Left forelimb (tissue), 1 donor: Measurements from ENCODE around the gene ATOSA.

Experiments used
- DNase-seq: peaks from one replicate; pipeline ENCODE4 v3.0.0-alpha.2; 2018; ENCODE audit warnings: low spot score

Gene ATOSA

DNA sequence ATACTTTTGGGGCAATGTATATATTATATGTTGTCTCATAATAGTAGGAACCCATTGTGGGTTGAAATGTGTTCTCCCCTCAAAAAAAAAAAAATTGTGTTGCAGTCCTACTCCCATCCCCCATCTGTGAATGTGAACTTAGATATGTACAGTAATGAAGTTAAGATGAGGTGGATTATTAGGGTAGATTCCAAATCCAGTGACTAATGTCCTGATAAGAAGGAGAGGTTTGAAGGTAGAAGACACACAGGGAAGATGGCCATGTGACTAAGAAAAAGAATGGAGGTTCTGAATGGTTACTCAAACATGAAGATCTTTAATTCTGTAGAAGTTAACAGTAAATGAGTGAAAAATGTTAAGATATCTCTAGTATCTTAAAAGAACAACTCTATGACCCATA, 3.0 kb upstream of the ATOSA start:
- DNase-seq, result no peak

- no peak for DNase-seq
Observed at GRCh38 chr15:52681441-52681840, 2.3 kb upstream of the ATOSA start.

DNA sequence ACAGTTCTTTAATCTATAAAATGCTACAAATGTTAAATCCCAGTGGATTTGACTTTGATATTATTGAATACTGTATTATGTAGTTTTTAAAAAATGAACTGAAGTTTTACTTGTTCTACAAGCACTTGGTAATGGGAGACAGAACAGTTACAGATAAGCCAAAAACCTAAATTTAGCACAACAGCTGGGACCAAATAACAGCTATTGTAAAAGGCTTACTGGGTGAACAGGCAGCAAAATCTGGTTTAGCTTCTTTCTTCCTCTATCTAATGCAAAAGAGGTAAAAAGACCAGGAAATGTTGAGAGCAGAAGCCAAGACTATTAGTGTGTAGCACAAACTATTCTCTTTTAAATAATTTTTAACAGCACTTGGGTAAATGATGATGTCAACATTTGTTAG, 1.6 kb upstream of the ATOSA start:
- DNase-seq, result no peak

- no peak for DNase-seq
Observed at GRCh38 chr15:52680041-52680391, 828 bp upstream of the ATOSA start.

GRCh38 chr15:52678468-52679231, 538 bp downstream of the ATOSA start:
- DNase-seq, result peak; percentile 84

GRCh38 chr15:52677593-52678467, 1.4 kb downstream of the ATOSA start:
- peak; percentile 73 for DNase-seq

DNA sequence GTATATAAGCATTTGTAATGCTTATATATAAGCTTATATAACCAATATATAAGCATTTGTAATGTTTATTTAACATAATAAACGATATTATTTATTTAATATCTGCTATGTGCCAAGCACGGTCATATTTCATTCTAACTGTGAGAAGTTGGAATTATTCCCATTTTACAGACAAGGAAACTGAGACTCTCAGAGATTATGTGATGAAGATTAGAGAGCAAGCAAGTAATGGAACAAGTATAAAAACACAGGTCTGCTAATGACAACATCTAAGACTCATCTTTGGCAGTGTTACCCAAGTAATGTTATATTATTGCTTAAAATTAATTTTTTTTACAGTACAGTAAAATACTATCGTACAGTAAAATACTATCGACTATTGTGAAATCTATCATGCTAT, 4.4 kb downstream of the ATOSA start:
- no peak for DNase-seq

GRCh38 chr15:52673734-52674133, 5.5 kb downstream of the ATOSA start:
- no peak for DNase-seq

GRCh38 chr15:52673312-52673711, 5.9 kb downstream of the ATOSA start:
- no peak for DNase-seq

- DNase-seq, result no peak
Observed at GRCh38 chr15:52672661-52673060, 6.5 kb downstream of the ATOSA start.

GRCh38 chr15:52670087-52670486, 9.1 kb downstream of the ATOSA start:
- DNase-seq, result no peak

- DNase-seq, result no peak
Observed at GRCh38 chr15:52668133-52668532, 11.1 kb downstream of the ATOSA start.

- DNase-seq, result no peak
Observed at GRCh38 chr15:52667597-52667996, 11.6 kb downstream of the ATOSA start.

- no peak for DNase-seq
Observed at GRCh38 chr15:52663536-52664294, 15.5 kb downstream of the ATOSA start.

DNA sequence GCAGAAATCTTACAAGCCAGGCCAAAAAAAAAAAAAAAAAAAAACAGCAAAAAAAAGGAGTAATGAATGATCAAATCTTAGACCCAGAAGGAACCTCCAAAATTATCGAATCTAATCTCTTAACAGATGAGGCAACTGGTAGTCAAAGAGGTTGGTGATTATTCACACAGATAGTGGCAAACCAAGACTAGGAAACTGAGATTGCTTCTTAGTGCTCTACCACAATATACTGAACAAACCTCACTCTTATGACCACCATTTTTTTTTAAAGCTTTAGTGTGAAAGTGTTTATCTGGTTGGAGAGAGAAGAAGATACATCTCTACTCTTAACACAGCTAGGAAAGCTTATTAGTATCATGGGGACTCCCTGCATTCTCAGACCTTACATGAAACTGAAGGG, 17.3 kb downstream of the ATOSA start:
- no peak for DNase-seq

DNA sequence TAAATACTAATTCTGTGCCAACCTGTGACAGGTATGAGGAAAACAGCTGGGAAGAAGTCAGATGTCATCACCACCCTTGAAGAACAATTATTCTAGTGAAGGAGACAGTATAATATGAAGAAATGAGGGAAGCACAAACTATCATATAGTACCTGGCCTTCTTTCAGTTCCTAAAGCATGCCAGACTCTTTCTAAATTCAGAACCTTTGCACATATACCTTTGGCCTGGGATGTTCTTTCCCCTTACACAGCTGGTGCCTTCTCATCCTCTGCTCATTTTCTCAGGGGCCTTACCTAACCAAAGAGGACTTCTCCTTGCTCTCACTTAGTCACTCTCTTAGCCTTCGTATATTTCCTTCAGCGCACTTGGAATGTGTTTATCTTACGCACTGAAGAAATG, 19.0 kb downstream of the ATOSA start:
- DNase-seq, result no peak

- no peak for DNase-seq
Observed at GRCh38 chr15:52658955-52659354, 20.2 kb downstream of the ATOSA start.

- no peak for DNase-seq
Observed at GRCh38 chr15:52657338-52657737, 21.9 kb downstream of the ATOSA start.

GRCh38 chr15:52656412-52656811, 22.8 kb downstream of the ATOSA start:
- DNase-seq, result no peak

DNA sequence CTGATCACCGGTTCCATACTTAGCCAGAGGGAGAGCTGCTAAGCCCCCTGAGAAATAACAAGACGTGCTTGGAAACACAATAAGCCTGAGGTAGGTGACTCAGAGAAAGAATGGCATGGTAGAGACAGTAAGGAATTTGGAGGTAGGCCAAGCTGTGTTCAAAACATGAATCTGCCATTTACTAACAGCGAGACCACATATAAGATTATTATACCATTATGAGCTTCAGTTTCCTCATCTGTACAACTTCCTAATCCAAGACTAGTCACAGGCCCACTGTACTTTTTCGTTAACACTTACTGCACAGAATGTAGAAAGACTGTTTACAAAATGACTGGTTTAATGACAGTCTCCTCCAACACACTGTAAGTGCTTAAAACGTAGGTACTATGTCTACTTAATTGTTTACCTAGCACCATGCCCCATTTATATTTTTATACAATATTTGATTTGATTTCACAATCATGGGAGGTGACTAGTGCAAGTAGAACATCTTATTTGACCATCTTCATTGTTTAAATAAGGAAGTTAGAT, 25.7 kb downstream of the ATOSA start:
- no peak for DNase-seq

GRCh38 chr15:52652984-52653383, 26.2 kb downstream of the ATOSA start:
- no peak for DNase-seq

DNA sequence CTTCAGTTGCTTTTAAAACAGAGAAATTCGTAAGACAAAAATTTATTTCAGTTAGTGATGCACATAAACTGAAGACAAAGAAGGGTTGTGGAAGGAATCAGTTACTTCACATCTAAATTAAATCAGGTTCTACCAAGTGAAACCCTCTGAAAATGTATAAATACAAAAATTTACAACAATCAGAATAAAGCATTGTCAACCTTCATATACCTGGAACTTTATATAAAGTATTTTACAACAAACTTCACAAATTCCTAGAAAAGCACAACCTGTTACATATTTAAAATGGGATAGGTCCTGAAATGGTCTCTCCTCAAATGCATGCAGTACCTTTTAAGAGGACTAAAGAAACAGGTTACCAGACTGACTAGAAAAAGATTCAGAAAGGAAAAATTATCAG, 26.9 kb downstream of the ATOSA start:
- DNase-seq, result no peak
